Activated B cell treated with CpG ODN at 0.5 μM for 24 hours (primary cell): ENCODE results near the gene NCAM1. TPM values are rescaled to one million over a fixed set of nuclear protein-coding genes. Genes with fewer than 3 reads are reported as not detected.

Experiments
- ATAC-seq: fragments of 200-7000 bp; cut with Tn5 transposase; one replicate; pipeline ENCODE4 v1.10.0; 2021; ENCODE audit warnings: low read depth, mild to moderate bottlenecking, moderate library complexity
- CTCF ChIA-PET: fragments of 350-600 bp; sonication (Branson Sonifier 250); formaldehyde crosslinking; loops from one replicate; lab custom pipeline; 2021; ENCODE audit warnings: antibody characterized with exemption; lab: Charles Lee
- POLR2A ChIA-PET: fragments of 350-600 bp; sonication (Branson Sonifier 250); formaldehyde crosslinking; loops from one replicate; lab custom pipeline; 2021; ENCODE audit warnings: antibody characterized with exemption; lab: Charles Lee
- DNase-seq: peaks from one replicate; pipeline ENCODE4 v3.0.0; 2022
- H3K27ac Mint-ChIP-seq: one replicate; pipeline ENCODE4 v1.8.0; 2020; ENCODE audit warnings: mixed read lengths
- H3K27me3 Mint-ChIP-seq: one replicate; pipeline ENCODE4 v1.8.0; 2021; ENCODE audit warnings: mixed read lengths
- H3K36me3 Mint-ChIP-seq: one replicate; pipeline ENCODE4 v1.8.0; 2021; ENCODE audit warnings: low read depth, mixed read lengths
- H3K4me1 Mint-ChIP-seq: one replicate; pipeline ENCODE4 v1.8.0; 2021; ENCODE audit warnings: mixed read lengths
- H3K4me3 Mint-ChIP-seq: one replicate; pipeline ENCODE4 v1.8.0; 2020; ENCODE audit warnings: mild to moderate bottlenecking, mixed read lengths
- H3K9me3 Mint-ChIP-seq: one replicate; pipeline ENCODE4 v1.8.0; 2020; ENCODE audit warnings: mixed read lengths
- intact Hi-C: fragments of 100-400 bp; cut with micrococcal nuclease; formaldehyde crosslinking; loops from one replicate; pipeline ENCODE4 v1.15.1; 2024
- total RNA-seq: library from RNA; stranded (reverse); gene quantifications from 2 replicates; pipeline ENCODE4 v1.2.3, GENCODE V29; 2022
- TF ChIP-seq, protein P1 (sequence below): fragments of 200-600 bp; IDR thresholded peaks from one replicate; pipeline ENCODE4 v1.8.0; 2022; ENCODE audit warnings: antibody characterized with exemption, mild to moderate bottlenecking

NCAM1 gene
- total RNA-seq, 1 donor from 2014 or later: not detected

DNA sequence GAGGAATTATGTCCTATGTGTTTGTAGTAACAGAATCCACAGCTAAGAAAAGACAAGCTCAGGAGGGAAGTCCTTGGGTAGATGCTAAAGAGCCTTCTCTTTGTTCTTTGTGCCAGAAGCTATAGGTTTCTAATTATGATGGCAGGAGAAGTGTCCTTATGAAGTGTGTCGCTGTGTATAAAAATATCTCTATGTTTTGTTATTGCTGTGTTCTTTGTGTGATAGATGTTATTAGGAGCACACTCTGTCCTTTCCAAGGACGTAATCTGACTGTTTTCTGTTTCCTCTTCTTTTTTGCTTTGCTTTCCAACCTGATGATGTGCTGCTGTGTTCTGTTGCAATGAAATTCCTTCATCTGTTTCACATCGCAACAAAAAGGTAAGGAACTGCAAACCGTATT lies 171.9 kb downstream of the NCAM1 start:
- Mint-ChIP-seq H3K9me3 (peaks cover 2% of the 10 kb centered on the region), H3K27ac (no peak overlapping the region), H3K4me3 (no peak overlapping the region), H3K4me1 (no peaks in the 10 kb centered on the region), H3K36me3 (no peaks in the 10 kb centered on the region), H3K27me3 (peaks cover 13% of the 10 kb centered on the region)
- CTCF ChIA-PET: no interaction called here
- ATAC-seq: no peak
- POLR2A ChIA-PET: no interaction called here
- intact Hi-C loops: no loop called here
- DNase-seq: no peak
- TF ChIP-seq, protein P1, sequence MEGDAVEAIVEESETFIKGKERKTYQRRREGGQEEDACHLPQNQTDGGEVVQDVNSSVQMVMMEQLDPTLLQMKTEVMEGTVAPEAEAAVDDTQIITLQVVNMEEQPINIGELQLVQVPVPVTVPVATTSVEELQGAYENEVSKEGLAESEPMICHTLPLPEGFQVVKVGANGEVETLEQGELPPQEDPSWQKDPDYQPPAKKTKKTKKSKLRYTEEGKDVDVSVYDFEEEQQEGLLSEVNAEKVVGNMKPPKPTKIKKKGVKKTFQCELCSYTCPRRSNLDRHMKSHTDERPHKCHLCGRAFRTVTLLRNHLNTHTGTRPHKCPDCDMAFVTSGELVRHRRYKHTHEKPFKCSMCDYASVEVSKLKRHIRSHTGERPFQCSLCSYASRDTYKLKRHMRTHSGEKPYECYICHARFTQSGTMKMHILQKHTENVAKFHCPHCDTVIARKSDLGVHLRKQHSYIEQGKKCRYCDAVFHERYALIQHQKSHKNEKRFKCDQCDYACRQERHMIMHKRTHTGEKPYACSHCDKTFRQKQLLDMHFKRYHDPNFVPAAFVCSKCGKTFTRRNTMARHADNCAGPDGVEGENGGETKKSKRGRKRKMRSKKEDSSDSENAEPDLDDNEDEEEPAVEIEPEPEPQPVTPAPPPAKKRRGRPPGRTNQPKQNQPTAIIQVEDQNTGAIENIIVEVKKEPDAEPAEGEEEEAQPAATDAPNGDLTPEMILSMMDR: no peak

DNA sequence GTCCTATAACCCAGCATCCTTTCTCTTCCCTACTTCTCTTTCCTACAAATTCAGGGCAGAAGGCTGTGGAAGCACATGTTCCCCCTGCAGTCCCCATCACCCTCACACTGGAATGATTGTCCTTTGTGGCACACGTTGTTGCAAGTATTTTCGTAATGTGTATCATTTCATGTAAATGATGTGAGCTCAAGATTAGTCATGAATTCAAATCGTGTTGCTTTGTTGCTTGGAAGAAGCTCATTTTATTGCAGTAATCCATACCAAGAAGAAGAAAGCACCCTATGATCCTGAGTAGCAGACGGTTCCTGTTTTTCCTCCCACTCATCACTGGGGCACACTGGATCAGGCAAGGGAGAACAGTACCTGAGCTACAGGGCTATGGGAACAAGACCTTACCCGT lies 173.4 kb downstream of the NCAM1 start:
- intact Hi-C loops: no loop called here
- POLR2A ChIA-PET: no interaction called here
- no peak for DNase-seq
- H3K27me3 Mint-ChIP-seq: peaks cover 13% of the 10 kb centered on the region
- no peak overlapping the region for H3K27ac Mint-ChIP-seq
- no peaks in the 10 kb centered on the region for H3K36me3 Mint-ChIP-seq
- peaks cover 2% of the 10 kb centered on the region for H3K9me3 Mint-ChIP-seq
- ATAC-seq: no peak
- CTCF ChIA-PET: no interaction called here
- no peak overlapping the region for H3K4me3 Mint-ChIP-seq
- TF ChIP-seq, protein P1: no peak
- H3K4me1 Mint-ChIP-seq: no peaks in the 10 kb centered on the region

DNA sequence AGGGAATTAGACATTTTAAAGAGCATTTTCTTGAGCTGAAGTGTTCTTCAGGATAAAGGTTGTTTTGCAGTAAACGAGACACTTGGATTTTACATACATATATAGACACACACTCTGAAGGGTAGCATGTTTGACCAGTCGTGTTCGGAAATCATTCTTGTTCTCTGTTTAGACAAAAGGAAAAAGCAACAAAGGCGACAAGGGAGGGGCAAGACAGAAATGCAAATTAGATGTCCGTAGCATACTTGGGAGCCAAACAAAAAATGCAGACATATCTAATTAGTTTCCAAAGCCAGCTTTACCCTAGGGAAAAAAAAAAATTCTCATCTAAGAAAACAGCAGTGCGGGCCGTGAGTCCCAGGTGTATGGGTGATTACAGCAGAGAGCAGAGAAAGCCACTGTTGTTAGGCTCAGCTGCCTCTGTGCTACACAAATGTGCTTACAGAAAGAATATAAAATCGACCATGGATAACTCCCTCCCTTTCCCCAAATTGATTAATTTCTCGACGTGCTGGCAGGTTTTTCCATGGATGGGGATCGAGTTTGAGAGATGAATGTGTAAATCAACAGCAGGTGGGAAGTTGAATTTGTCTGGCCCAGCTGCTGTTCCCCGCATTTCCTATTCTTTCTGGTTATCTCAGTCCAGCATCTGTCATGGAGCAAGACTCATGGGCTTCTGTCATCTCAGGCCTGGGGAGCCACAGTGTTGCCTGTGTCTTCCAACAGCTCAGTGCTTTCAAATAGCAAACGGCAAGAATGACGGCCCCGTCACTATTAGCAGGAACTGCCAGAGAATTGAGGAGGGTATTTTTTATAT lies 176.7 kb downstream of the NCAM1 start:
- ChIA-PET POLR2A (no interaction called here), CTCF (no interaction called here)
- intact Hi-C loops: no loop called here
- DNase-seq (no peak), ATAC-seq (no peak)
- Mint-ChIP-seq H3K27ac (no peak overlapping the region), H3K27me3 (peaks cover 29% of the 10 kb centered on the region), H3K4me3 (no peak overlapping the region), H3K4me1 (no peaks in the 10 kb centered on the region), H3K9me3 (no peaks in the 10 kb centered on the region), H3K36me3 (no peaks in the 10 kb centered on the region)
- TF ChIP-seq, protein P1: no peak

DNA sequence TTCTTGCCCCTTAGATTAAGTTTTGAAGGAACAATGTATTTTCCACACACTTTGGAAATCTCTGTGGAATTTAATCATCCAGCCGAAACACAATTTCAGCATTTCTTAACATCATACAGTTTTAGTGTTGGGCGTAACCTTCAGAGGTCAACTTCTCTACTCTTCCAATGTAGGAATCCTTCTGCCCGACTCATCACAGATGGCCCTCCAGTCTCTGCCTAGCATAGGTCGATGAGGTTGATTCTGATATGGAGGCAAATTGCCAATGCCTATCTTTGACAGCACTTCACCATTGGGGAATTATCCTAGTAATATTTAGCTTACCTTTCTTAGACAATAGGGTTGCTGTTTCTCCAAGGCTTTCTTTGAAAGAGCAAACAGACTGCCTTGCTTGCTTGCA lies 177.5 kb downstream of the NCAM1 start:
- no peaks in the 10 kb centered on the region for H3K9me3 Mint-ChIP-seq

DNA sequence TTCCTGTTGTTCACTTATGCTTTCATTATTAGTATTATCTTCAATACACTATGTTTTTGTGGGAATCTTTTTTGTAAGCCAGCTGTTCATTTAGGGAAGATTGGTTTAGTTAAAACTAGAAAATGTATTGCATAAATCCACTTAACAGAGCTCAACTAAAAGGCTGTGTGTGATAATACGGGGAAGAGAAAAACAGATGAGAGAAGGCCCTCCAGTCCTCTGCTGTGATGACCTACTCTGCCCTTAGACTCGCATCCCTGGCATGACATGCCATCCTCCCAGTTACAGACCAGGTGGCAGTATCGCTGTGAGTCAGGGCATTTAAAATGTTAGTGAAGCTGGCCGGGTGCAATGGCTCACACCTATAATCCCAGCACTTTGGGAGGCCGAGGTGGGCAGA lies 179.8 kb downstream of the NCAM1 start:
- no peak for ATAC-seq
- Mint-ChIP-seq H3K9me3 (no peaks in the 10 kb centered on the region), H3K36me3 (no peaks in the 10 kb centered on the region), H3K27ac (no peak overlapping the region), H3K27me3 (peaks cover 25% of the 10 kb centered on the region), H3K4me3 (no peak overlapping the region), H3K4me1 (no peaks in the 10 kb centered on the region)
- ChIA-PET CTCF (no interaction called here), POLR2A (no interaction called here)
- intact Hi-C loops: no loop called here
- TF ChIP-seq, protein P1: no peak
- DNase-seq: no peak

More for the DNA sequence above, 177.5 kb downstream of the NCAM1 start:
- TF ChIP-seq, protein P1: no peak
- POLR2A ChIA-PET: no interaction called here
- Mint-ChIP-seq H3K4me1 (no peaks in the 10 kb centered on the region), H3K36me3 (no peaks in the 10 kb centered on the region), H3K27me3 (peaks cover 29% of the 10 kb centered on the region), H3K4me3 (no peak overlapping the region), H3K27ac (no peak overlapping the region)
- no peak for DNase-seq
- no peak for ATAC-seq
- intact Hi-C loops: no loop called here
- CTCF ChIA-PET: no interaction called here
